K562 (cell line): ENCODE data around the gene LTA. TPM values are rescaled to one million over a fixed set of nuclear protein-coding genes. Genes with fewer than 3 reads are reported as not detected.

Source experiments
- CREB3 ChIP-seq: fragments of 450-650 bp; conservative IDR thresholded peaks from 2 replicates; pipeline ENCODE4 v1.6.1; 2016; ENCODE audit warnings: missing genetic modification characterization, low read depth, mild to moderate bottlenecking, missing compliant biosample characterization, moderate library complexity
- JUN ChIP-seq, 2 experiments: sonication (generic) in 1 of 2; formaldehyde crosslinking in 1 of 2; IDR thresholded peaks; 2 replicates each; pipeline versions ENCODE4 v1.6.1 to v1.8.0; 2012 to 2022; ENCODE audit warnings: borderline replicate concordance in 2 of 2, mild to moderate bottlenecking in 2 of 2, improper control_type of control experiment in 1 of 2, low read depth in 1 of 2, low read length in 1 of 2, missing genetic modification reagents in 1 of 2
- MAFK ChIP-seq: IDR thresholded peaks from 2 replicates; pipeline ENCODE4 v1.6.1; 2011; ENCODE audit warnings: low read length, improper control_type of control experiment
- MITF ChIP-seq: IDR thresholded peaks from 2 replicates; pipeline ENCODE4 v1.6.1; 2014; ENCODE audit warnings: antibody characterized with exemption
- PPARD ChIP-seq: fragments of 250-450 bp; sonication (Bioruptor Pico); IDR thresholded peaks from 2 replicates; pipeline ENCODE4 v1.8.0; 2022; ENCODE audit warnings: inconsistent platforms, mild to moderate bottlenecking, moderate library complexity
- RBM14 ChIP-seq: fragments of 200-400 bp; formaldehyde crosslinking; IDR thresholded peaks from 2 replicates; pipeline ENCODE4 v1.6.1; 2018; ENCODE audit warnings: low read depth, mild to moderate bottlenecking, low read length, moderate library complexity, borderline replicate concordance; ENCODE audit not compliant: insufficient read depth
- RNF2 ChIP-seq: sonication (generic); IDR thresholded peaks from 2 replicates; pipeline ENCODE4 v1.6.1; 2016
- SETDB1 ChIP-seq: IDR thresholded peaks from one replicate; pipeline ENCODE4 v1.6.1; 2012; ENCODE audit warnings: low read length, control low read depth, inconsistent platforms
- SRSF3 ChIP-seq: fragments of 200-400 bp; formaldehyde crosslinking; IDR thresholded peaks from 2 replicates; pipeline ENCODE4 v1.6.1; 2016; ENCODE audit warnings: mild to moderate bottlenecking, low read length, moderate library complexity; ENCODE audit not compliant: insufficient read depth
- TFAP4 ChIP-seq: sonication (generic); formaldehyde crosslinking; IDR thresholded peaks from 2 replicates; pipeline ENCODE4 v1.8.0; 2022; ENCODE audit warnings: missing genetic modification reagents, mild to moderate bottlenecking, moderate library complexity, borderline replicate concordance
- USF1 ChIP-seq: sonication (generic); formaldehyde crosslinking; IDR thresholded peaks from 2 replicates; pipeline ENCODE4 v1.9.0; 2022; ENCODE audit warnings: mild to moderate bottlenecking, missing genetic modification reagents
- ZNF263 ChIP-seq: sonication (generic); formaldehyde crosslinking; IDR thresholded peaks from 2 replicates; pipeline ENCODE4 v1.8.0; 2022; ENCODE audit warnings: mild to moderate bottlenecking, missing genetic modification reagents, borderline replicate concordance
- ZNF592 ChIP-seq: fragments of 450-650 bp; IDR thresholded peaks from 2 replicates; pipeline ENCODE4 v1.6.1; 2017; ENCODE audit warnings: antibody characterized with exemption, mild to moderate bottlenecking
- ZNF695 ChIP-seq: fragments of 450-650 bp; formaldehyde crosslinking; IDR thresholded peaks from 2 replicates; pipeline ENCODE4 v1.4.0; 2020; ENCODE audit warnings: mild to moderate bottlenecking, moderate library complexity
- polyA plus RNA-seq, 8 experiments: library from polyadenylated mRNA; depleted of rRNA in 4 of 8; stranded (reverse) in 5 of 8; unstranded in 3 of 8; fragments of >200 nt; fragmentation: Nextera tagmentation in 2 of 8; fragmentation: Illumina TruSeq in 1 of 8; extraction: Ambion mirVana in 2 of 8; extraction: Trizol in 1 of 8; gene quantifications; 2 replicates each; pipeline versions ENCODE4 v1.2.1 to v1.2.3, GENCODE V29; 2011 to 2014; ENCODE audit warnings: inconsistent platforms in 1 of 8, missing spikeins in 1 of 8
- total RNA-seq, 7 experiments: library from RNA; depleted of rRNA in 6 of 7; stranded (reverse); fragments of >200 nt in 6 of 7; fragmentation: Illumina TruSeq in 2 of 7; extraction: Trizol in 2 of 7; gene quantifications; 2 replicates each; pipeline versions ENCODE4 v1.2.1 to v1.2.3, GENCODE V29; 2011 to 2021; ENCODE audit warnings: low replicate concordance in 1 of 7

Gene LTA
- total and polyA plus RNA-seq, 9 of the 15 experiments (the other 6 are each of a cell fraction or from before 2014, with no cell fraction given) = 0.80 TPM; not detected in 8

- TF ChIP-seq USF1 (CRISPR knock-in tag) (peak; percentile 57), ZNF263 (CRISPR knock-in tag) (peak; percentile 11; the same call in 1 of the 2 replicates), ZNF695 (no peak), TFAP4 (peak; percentile 74), MAFK (no peak; the same call in 1 of the 2 replicates), RNF2 (0 out of 2 replicates have a peak, but pooled peaks have one; percentile 20), SRSF3 (no peak), MITF (no peak), RBM14 (no peak), PPARD (CRISPR knock-in tag) (no peak), SETDB1 (peak; percentile 59), CREB3 (peak; percentile 69), JUN (IDR thresholded peaks at IDR 0.05; ENCODE audit: borderline replicate concordance, low read depth, low read length) (no peak), JUN (CRISPR knock-in tag; IDR thresholded peaks at IDR 0.05; ENCODE audit: borderline replicate concordance) (peak; percentile 77; the same call in 1 of the 2 replicates), ZNF592 (0 out of 2 replicates have a peak, but pooled peaks have one; percentile 33)
Observed at GRCh38 chr6:31525932-31526591, 46.0 kb upstream of the LTA start (continued).
